ENCODE measurements around the gene MYH14. TPM values are rescaled to one million over a fixed set of nuclear protein-coding genes. Genes with fewer than 3 reads are reported as not detected.

MYH14 gene
- total RNA-seq, 1 donor from 2014 or later: 146 TPM

GRCh38 chr19:50311723-50312635, 108.6 kb downstream of the MYH14 start:
- ATAC-seq: peak; percentile 10
- no peaks in the 10 kb centered on the region for H3K36me3 ChIP-seq
- H3K9me3 ChIP-seq: no peaks in the 10 kb centered on the region
- TF ChIP-seq, protein P1, sequence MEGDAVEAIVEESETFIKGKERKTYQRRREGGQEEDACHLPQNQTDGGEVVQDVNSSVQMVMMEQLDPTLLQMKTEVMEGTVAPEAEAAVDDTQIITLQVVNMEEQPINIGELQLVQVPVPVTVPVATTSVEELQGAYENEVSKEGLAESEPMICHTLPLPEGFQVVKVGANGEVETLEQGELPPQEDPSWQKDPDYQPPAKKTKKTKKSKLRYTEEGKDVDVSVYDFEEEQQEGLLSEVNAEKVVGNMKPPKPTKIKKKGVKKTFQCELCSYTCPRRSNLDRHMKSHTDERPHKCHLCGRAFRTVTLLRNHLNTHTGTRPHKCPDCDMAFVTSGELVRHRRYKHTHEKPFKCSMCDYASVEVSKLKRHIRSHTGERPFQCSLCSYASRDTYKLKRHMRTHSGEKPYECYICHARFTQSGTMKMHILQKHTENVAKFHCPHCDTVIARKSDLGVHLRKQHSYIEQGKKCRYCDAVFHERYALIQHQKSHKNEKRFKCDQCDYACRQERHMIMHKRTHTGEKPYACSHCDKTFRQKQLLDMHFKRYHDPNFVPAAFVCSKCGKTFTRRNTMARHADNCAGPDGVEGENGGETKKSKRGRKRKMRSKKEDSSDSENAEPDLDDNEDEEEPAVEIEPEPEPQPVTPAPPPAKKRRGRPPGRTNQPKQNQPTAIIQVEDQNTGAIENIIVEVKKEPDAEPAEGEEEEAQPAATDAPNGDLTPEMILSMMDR (IDR thresholded peaks at IDR 0.05): no peak
- no peak for DNase-seq
- H3K4me3 ChIP-seq: no peak overlapping the region
- H3K4me1 ChIP-seq: no peaks in the 10 kb centered on the region
- intact Hi-C loops (cut with DNase I): no loop called here
- no peak overlapping the region for H3K27ac ChIP-seq
- H3K27me3 ChIP-seq: peaks cover 51% of the 10 kb centered on the region

DNA sequence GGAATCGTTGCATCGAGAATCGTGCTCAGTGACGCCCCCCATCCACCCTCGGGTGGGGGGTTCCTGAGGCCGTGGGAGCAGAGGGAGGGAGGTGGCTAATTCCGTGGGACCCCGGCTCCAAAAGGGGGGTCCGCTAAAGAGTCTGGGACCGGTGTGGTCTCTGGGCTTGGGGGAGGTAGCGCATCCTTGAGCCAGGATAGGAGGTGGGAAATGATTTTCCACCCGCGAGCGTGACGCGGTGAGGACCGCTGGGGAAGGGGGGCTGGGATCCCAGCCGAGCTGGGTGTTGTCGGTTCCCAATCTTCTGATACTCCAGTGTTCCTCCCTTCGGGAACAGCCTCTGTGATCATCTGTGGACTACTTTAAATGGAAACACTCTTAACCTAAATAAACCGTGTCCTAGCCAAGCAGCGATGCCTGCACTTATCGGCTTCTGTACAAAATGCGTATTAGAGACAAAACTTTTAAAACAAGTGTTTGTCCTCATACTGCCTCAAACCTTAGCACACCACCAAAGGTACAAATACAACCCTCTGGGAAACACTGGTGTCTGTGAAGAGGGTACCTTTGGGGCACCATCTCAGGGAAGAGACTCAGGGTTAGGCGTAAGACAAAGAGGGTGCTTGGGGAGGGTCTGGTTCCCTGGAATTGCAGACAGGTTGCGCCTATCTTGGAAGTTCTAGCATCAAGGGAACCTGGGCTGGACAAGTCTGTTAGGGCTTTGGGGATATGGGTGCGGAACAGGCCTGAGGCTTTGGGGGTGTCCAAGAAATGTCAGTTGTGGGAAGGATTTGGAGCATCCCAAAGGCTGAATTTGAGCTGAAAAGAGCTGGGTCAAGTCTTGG, 109.8 kb downstream of the MYH14 start:
- Histone ChIP-seq H3K27ac (no peak overlapping the region), H3K4me1 (no peaks in the 10 kb centered on the region), H3K9me3 (no peaks in the 10 kb centered on the region), H3K27me3 (peaks cover 51% of the 10 kb centered on the region), H3K4me3 (no peak overlapping the region), H3K36me3 (no peaks in the 10 kb centered on the region)
- no peak for ATAC-seq
- intact Hi-C loops (cut with DNase I): no loop called here
- TF ChIP-seq, protein P1 (IDR thresholded peaks at IDR 0.05): no peak
- no peak for DNase-seq

DNA sequence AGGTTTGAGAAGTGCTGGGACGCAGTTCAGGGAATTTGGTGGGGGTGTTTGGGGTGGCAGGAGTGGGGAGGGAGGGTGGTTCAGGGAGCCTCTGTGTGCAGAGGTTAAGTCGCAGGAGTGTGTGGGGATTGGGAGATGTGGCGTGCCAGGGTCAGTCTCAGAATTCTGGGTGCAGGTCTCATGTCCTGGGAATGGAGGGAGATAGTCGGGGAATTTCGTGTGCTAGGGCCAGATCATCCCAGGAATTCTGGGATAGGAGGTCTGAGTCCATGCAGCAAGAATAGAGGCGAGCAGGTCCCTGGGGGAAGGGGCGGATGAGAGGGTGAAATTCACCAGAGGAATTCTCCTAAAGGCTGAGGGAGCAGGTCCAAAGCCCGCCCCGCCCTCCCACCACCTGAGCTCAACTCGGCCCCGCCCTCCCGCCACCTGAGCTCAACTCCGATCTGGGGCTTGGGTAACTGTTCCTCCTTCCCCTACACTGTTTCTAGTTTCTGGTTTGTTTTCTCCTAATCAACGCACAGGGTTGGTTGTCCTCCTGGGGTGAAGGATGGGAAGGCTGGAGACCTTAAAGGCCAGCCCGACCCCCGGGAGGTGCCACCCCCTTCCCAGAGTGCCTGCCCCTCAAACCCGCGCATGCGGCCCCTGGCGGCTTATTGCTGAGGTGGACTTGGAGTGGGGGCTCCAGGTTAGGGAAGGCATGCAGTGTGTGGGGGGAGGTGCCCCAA, 110.6 kb downstream of the MYH14 start:
- ATAC-seq (peak; percentile 33), DNase-seq (no peak)
- no peaks in the 10 kb centered on the region for H3K36me3 ChIP-seq
- H3K4me3 ChIP-seq: no peak overlapping the region
- no peaks in the 10 kb centered on the region for H3K9me3 ChIP-seq
- TF ChIP-seq, protein P1 (IDR thresholded peaks at IDR 0.05): no peak
- peaks cover 51% of the 10 kb centered on the region for H3K27me3 ChIP-seq
- no peaks in the 10 kb centered on the region for H3K4me1 ChIP-seq
- intact Hi-C loops (cut with DNase I): no loop called here
- H3K27ac ChIP-seq: no peak overlapping the region

GRCh38 chr19:50314724-50315708, 111.6 kb downstream of the MYH14 start:
- DNase-seq (no peak), ATAC-seq (no peak)
- H3K9me3 ChIP-seq: no peaks in the 10 kb centered on the region
- H3K4me3 ChIP-seq: no peak overlapping the region
- peaks cover 51% of the 10 kb centered on the region for H3K27me3 ChIP-seq
- TF ChIP-seq, protein P1 (IDR thresholded peaks at IDR 0.05): no peak
- intact Hi-C loops (cut with DNase I): no loop called here
- H3K36me3 ChIP-seq: no peaks in the 10 kb centered on the region
- no peak overlapping the region for H3K27ac ChIP-seq
- no peaks in the 10 kb centered on the region for H3K4me1 ChIP-seq

Data from upper lobe of right lung (tissue), 1 donor.